PC-9 (cell line): Measurements from ENCODE around the gene GSTCD.

Experiments
- EZH2 ChIP-seq: fragments of 200-600 bp; sonication (generic); IDR thresholded peaks from 2 replicates; pipeline ENCODE4 v1.8.0; 2017; ENCODE audit warnings: antibody characterized with exemption, low read depth
- TF ChIP-seq, protein P1 (sequence below): fragments of 200-600 bp; sonication (generic); conservative IDR thresholded peaks from 2 replicates; pipeline ENCODE4 v1.6.1; 2017; ENCODE audit warnings: mixed run types, antibody characterized with exemption, mild to moderate bottlenecking, moderate library complexity

DNA sequence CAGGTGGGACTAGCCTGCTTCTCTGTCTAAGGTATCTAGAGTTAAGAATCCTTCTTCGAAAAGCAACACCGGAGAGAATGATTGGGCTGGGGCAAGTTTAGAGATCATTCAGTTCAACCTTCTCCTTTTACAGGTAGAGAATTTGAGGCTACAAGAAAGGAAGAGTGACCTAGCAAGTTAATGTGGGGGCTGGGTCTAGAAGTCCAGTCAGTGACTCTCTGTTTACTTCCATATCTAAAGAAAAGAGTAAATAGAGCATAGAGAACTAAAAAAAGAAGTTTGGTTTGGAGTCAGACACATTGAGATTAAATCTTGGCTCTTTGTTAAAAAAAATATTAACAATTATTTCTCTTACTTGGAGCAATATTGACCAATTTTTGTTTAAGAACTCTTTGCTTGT is 122.6 kb downstream of the GSTCD start:
- TF ChIP-seq, protein P1, sequence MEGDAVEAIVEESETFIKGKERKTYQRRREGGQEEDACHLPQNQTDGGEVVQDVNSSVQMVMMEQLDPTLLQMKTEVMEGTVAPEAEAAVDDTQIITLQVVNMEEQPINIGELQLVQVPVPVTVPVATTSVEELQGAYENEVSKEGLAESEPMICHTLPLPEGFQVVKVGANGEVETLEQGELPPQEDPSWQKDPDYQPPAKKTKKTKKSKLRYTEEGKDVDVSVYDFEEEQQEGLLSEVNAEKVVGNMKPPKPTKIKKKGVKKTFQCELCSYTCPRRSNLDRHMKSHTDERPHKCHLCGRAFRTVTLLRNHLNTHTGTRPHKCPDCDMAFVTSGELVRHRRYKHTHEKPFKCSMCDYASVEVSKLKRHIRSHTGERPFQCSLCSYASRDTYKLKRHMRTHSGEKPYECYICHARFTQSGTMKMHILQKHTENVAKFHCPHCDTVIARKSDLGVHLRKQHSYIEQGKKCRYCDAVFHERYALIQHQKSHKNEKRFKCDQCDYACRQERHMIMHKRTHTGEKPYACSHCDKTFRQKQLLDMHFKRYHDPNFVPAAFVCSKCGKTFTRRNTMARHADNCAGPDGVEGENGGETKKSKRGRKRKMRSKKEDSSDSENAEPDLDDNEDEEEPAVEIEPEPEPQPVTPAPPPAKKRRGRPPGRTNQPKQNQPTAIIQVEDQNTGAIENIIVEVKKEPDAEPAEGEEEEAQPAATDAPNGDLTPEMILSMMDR, result no peak
- TF ChIP-seq EZH2, result no peak
